Measurements from ENCODE around the gene SH3GL3.

SH3GL3 gene

DNA sequence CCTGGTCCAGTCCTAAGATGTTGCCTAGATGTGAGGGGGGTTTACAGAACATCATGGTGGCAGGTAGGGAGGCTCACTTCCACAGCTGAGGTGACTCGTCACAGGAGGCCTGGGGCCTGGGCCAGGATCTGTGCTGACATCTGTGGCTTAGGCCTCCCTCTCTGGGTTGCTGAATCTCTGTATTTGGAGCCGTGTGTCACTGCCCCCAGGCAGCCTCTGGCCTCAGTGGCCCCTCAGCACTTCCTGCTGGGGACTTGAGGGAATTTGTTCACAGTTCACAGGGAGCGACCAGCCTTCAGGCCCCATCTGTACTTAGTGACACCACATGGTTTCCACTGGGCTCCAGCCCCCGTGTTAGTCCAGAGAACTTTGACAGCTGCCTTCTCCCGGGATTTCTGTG is 165.1 kb downstream of the SH3GL3 start:
- TF ChIP-seq POLR2AphosphoS5 (IDR thresholded peaks at IDR 0.05; ENCODE audit: low read depth, low read length) (no peak), SIN3A (IDR thresholded peaks at IDR 0.05; ENCODE audit: borderline replicate concordance, insufficient read depth, low read length) (no peak)
- TF ChIP-seq, protein P1, sequence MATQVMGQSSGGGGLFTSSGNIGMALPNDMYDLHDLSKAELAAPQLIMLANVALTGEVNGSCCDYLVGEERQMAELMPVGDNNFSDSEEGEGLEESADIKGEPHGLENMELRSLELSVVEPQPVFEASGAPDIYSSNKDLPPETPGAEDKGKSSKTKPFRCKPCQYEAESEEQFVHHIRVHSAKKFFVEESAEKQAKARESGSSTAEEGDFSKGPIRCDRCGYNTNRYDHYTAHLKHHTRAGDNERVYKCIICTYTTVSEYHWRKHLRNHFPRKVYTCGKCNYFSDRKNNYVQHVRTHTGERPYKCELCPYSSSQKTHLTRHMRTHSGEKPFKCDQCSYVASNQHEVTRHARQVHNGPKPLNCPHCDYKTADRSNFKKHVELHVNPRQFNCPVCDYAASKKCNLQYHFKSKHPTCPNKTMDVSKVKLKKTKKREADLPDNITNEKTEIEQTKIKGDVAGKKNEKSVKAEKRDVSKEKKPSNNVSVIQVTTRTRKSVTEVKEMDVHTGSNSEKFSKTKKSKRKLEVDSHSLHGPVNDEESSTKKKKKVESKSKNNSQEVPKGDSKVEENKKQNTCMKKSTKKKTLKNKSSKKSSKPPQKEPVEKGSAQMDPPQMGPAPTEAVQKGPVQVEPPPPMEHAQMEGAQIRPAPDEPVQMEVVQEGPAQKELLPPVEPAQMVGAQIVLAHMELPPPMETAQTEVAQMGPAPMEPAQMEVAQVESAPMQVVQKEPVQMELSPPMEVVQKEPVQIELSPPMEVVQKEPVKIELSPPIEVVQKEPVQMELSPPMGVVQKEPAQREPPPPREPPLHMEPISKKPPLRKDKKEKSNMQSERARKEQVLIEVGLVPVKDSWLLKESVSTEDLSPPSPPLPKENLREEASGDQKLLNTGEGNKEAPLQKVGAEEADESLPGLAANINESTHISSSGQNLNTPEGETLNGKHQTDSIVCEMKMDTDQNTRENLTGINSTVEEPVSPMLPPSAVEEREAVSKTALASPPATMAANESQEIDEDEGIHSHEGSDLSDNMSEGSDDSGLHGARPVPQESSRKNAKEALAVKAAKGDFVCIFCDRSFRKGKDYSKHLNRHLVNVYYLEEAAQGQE (IDR thresholded peaks at IDR 0.05; ENCODE audit: insufficient read depth in 1 of 2, low read depth in 2 of 2, low read length in 2 of 2) = no peak

DNA sequence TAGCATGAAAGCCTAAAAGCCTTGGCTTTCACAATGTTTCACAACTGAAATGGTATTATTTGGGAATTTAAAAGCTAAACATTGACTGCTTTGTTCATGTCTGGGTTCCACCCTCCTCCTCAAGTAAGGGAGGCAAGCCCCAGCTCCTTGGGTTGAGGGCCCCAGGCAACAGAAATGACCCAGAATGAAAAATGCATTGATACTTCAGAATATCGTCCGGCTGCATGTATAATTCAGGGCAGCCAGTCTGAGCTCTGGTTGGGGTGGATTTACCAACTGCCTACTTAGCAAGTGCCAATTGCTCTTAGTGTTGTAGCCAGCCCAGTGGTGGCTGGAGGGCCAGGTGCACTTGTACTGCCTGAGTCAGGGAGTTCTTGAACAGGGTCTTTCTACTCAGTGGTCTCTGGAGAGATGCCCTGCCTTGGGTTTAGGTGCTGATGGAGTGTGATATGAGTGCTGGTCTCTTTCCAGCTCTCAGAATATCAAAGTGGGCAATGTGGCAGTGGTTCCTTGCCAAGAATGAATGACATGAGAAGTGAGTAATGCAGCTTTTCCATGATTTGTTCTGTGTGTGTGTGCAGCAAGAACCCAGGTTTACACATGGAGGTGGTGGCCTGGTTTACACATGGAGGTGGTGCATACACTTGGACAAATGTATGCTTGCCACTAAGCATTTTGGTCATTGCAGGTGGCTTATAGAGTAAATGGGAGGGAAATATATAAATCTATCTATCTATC is 165.9 kb downstream of the SH3GL3 start:
- no peak for TF ChIP-seq SIN3A (IDR thresholded peaks at IDR 0.05; ENCODE audit: borderline replicate concordance, insufficient read depth, low read length)
- TF ChIP-seq, protein P1 (IDR thresholded peaks at IDR 0.05; ENCODE audit: insufficient read depth in 1 of 2, low read depth in 2 of 2, low read length in 2 of 2) = no peak

DNA sequence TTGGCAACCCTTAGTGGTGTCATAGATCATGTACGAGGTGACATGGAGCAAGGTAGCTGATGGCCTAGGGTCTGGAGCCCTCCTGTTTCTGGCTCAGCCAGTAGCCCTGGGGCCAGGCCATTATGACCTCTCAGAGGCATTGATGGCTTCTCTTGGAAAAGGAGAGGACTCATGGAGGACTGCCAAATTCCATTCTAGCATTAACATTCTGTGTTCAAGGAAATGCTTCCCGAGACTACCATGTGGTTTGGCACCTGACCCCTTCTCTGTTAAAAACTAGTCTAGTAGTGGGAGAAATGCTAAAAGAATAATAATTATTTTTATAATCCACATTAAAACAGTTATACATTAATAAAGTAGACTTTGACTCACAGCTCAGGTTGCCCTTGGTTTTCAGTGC is 166.6 kb downstream of the SH3GL3 start:
- no peak for TF ChIP-seq SIN3A (IDR thresholded peaks at IDR 0.05; ENCODE audit: borderline replicate concordance, insufficient read depth, low read length)
- TF ChIP-seq POLR2AphosphoS5 (IDR thresholded peaks at IDR 0.05; ENCODE audit: low read depth, low read length) = no peak
- TF ChIP-seq, protein P1 (IDR thresholded peaks at IDR 0.05; ENCODE audit: insufficient read depth in 1 of 2, low read depth in 2 of 2, low read length in 2 of 2) = no peak
- TF ChIP-seq FOXP2 (optimal IDR thresholded peaks at IDR 0.05; ENCODE audit: borderline replicate concordance, extremely low read depth, extremely low read length, insufficient read depth) = no peak
- TF ChIP-seq TAF1 (IDR thresholded peaks at IDR 0.05; ENCODE audit: borderline replicate concordance, insufficient read depth, low read length) = no peak

DNA sequence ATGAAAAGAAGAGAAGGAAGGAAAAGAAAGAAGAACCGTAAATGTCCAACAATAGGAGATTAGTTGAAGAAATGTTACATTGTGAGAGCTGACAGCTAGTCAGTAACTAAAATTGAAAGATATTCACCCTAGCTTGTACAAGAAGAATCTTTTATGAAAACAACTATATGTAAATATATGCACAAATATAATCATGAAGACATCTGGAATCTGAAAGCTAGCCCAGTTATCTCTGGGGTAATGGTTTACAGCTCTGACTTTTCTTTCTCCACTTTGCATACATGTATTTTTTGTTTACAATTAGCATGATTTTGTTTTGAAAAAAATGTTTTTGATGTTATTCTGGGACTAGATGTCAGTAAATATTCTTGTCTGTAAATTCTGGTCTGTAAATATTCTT is 169.7 kb downstream of the SH3GL3 start:
- TF ChIP-seq SIN3A (IDR thresholded peaks at IDR 0.05; ENCODE audit: borderline replicate concordance, insufficient read depth, low read length) (no peak), FOXP2 (optimal IDR thresholded peaks at IDR 0.05; ENCODE audit: borderline replicate concordance, extremely low read depth, extremely low read length, insufficient read depth) (no peak), TAF1 (IDR thresholded peaks at IDR 0.05; ENCODE audit: borderline replicate concordance, insufficient read depth, low read length) (no peak), POLR2AphosphoS5 (IDR thresholded peaks at IDR 0.05; ENCODE audit: low read depth, low read length) (no peak)
- TF ChIP-seq, protein P1 (IDR thresholded peaks at IDR 0.05; ENCODE audit: insufficient read depth in 1 of 2, low read depth in 2 of 2, low read length in 2 of 2) = no peak

Measured in PFSK-1 (cell line).